HepG2 (cell line): Measurements from ENCODE around the gene TUBB. TPM values are rescaled to one million over a fixed set of nuclear protein-coding genes. Genes with fewer than 3 reads are reported as not detected.

Source experiments
- ATF4 ChIP-seq, 2 experiments: fragments of 450-650 bp in 1 of 2; sonication (generic) in 1 of 2; formaldehyde crosslinking; IDR thresholded peaks; 2 replicates each; pipeline versions ENCODE4 v1.5.0 to v1.8.0; 2020 to 2022; ENCODE audit warnings: mild to moderate bottlenecking in 1 of 2, missing genetic modification reagents in 1 of 2
- BATF2 ChIP-seq: sonication (generic); formaldehyde crosslinking; IDR thresholded peaks from 2 replicates; pipeline ENCODE4 v1.8.0; 2022; ENCODE audit warnings: mild to moderate bottlenecking, missing genetic modification reagents, moderate library complexity
- CCAR2 ChIP-seq: fragments of 200-400 bp; formaldehyde crosslinking; optimal IDR thresholded peaks from 2 replicates; pipeline ENCODE3; 2018; ENCODE audit warnings: low read depth, mild to moderate bottlenecking, low read length, moderate library complexity
- HCFC1 ChIP-seq: fragments of 150-350 bp; IDR thresholded peaks from 2 replicates; pipeline ENCODE4 v1.6.1; 2014; ENCODE audit warnings: low read depth, low read length
- ISX ChIP-seq: sonication (generic); formaldehyde crosslinking; conservative IDR thresholded peaks from 2 replicates; pipeline ENCODE4 v1.5.0; 2020; ENCODE audit warnings: missing genetic modification reagents
- KAT7 ChIP-seq: IDR thresholded peaks from 2 replicates; pipeline ENCODE4 v1.6.1; 2018; ENCODE audit warnings: borderline replicate concordance, missing compliant biosample characterization
- KMT2B ChIP-seq: IDR thresholded peaks from 2 replicates; pipeline ENCODE4 v1.6.1; 2016; ENCODE audit warnings: missing genetic modification reagents, missing compliant biosample characterization
- MAX ChIP-seq: IDR thresholded peaks from 2 replicates; pipeline ENCODE4 v1.6.1; 2012; ENCODE audit warnings: inconsistent platforms
- MAZ ChIP-seq, 2 experiments: sonication (generic) in 1 of 2; formaldehyde crosslinking in 1 of 2; IDR thresholded peaks; 2 replicates each; pipeline versions ENCODE4 v1.5.0 to v1.6.1; 2012 to 2020; ENCODE audit warnings: low read depth in 2 of 2, mild to moderate bottlenecking in 2 of 2, borderline replicate concordance in 1 of 2, improper control_type of control experiment in 1 of 2, low read length in 1 of 2, missing genetic modification reagents in 1 of 2, moderate library complexity in 1 of 2
- MTF1 ChIP-seq: sonication (generic); formaldehyde crosslinking; IDR thresholded peaks from 2 replicates; pipeline ENCODE4 v1.5.0; 2020; ENCODE audit warnings: missing genetic modification reagents
- NCOR1 ChIP-seq: fragments of 200-600 bp; sonication (generic); IDR thresholded peaks from 2 replicates; pipeline ENCODE4 v1.7.0; 2017; ENCODE audit warnings: antibody characterized with exemption, low read length, borderline replicate concordance
- ONECUT2 ChIP-seq: sonication (generic); formaldehyde crosslinking; IDR thresholded peaks from 2 replicates; pipeline ENCODE4 v1.4.0; 2020; ENCODE audit warnings: missing genetic modification reagents
- PAX8 ChIP-seq: sonication (generic); formaldehyde crosslinking; IDR thresholded peaks from 2 replicates; pipeline ENCODE4 v1.8.0; 2022; ENCODE audit warnings: mild to moderate bottlenecking, missing genetic modification reagents, borderline replicate concordance
- SP140L ChIP-seq: sonication (generic); formaldehyde crosslinking; IDR thresholded peaks from 2 replicates; pipeline ENCODE4 v1.4.0; 2020; ENCODE audit warnings: missing genetic modification reagents, borderline replicate concordance
- TEAD3 ChIP-seq: optimal IDR thresholded peaks from 2 replicates; pipeline ENCODE3; 2016; ENCODE audit warnings: borderline replicate concordance
- TERF1 ChIP-seq: sonication (generic); formaldehyde crosslinking; IDR thresholded peaks from 2 replicates; pipeline ENCODE4 v1.8.0; 2022; ENCODE audit warnings: mild to moderate bottlenecking, missing genetic modification reagents, moderate library complexity
- ZNF101 ChIP-seq: sonication (generic); formaldehyde crosslinking; IDR thresholded peaks from 2 replicates; pipeline ENCODE4 v1.4.0; 2020; ENCODE audit warnings: mild to moderate bottlenecking, low read depth, missing genetic modification reagents, borderline replicate concordance
- ZNF20 ChIP-seq: sonication (generic); formaldehyde crosslinking; IDR thresholded peaks from 2 replicates; pipeline ENCODE4 v1.4.0; 2020; ENCODE audit warnings: mild to moderate bottlenecking, moderate library complexity, missing genetic modification reagents
- ZNF205 ChIP-seq: IDR thresholded peaks from 2 replicates; pipeline ENCODE4 v1.6.1; 2018; ENCODE audit warnings: missing biosample characterization, missing genetic modification reagents
- ZNF234 ChIP-seq: sonication (generic); formaldehyde crosslinking; conservative IDR thresholded peaks from 2 replicates; pipeline ENCODE4 v1.5.1; 2020; ENCODE audit warnings: mild to moderate bottlenecking, missing genetic modification reagents
- ZNF580 ChIP-seq: IDR thresholded peaks from 2 replicates; pipeline ENCODE4 v1.6.1; 2016; ENCODE audit warnings: low read depth, borderline replicate concordance
- ZNF713 ChIP-seq: sonication (generic); formaldehyde crosslinking; IDR thresholded peaks from 2 replicates; pipeline ENCODE4 v1.4.0; 2020; ENCODE audit warnings: mild to moderate bottlenecking, missing genetic modification reagents
- ZNF790 ChIP-seq: sonication (generic); formaldehyde crosslinking; IDR thresholded peaks from 2 replicates; pipeline ENCODE4 v1.8.0; 2022; ENCODE audit warnings: missing genetic modification reagents, mild to moderate bottlenecking, borderline replicate concordance
- ZSCAN31 ChIP-seq: sonication (generic); formaldehyde crosslinking; IDR thresholded peaks from 2 replicates; pipeline ENCODE4 v1.5.0; 2020; ENCODE audit warnings: low read depth, mild to moderate bottlenecking, missing genetic modification reagents
- polyA plus RNA-seq, 8 experiments: library from polyadenylated mRNA; depleted of rRNA in 3 of 8; stranded (reverse) in 7 of 8; unstranded in 1 of 8; fragments of >200 nt; fragmentation: Illumina TruSeq in 4 of 8; extraction: Trizol in 4 of 8; gene quantifications; 2 replicates each; pipeline versions ENCODE4 v1.2.1 to v1.2.3, GENCODE V29; 2011 to 2016; ENCODE audit warnings: low read depth in 4 of 8, missing spikeins in 1 of 8, mixed read lengths in 1 of 8; ENCODE audit not compliant: insufficient read depth in 1 of 8
- total RNA-seq, 5 experiments: library from RNA; depleted of rRNA; stranded (reverse); fragments of >200 nt; fragmentation: Illumina TruSeq; extraction: Trizol; gene quantifications; 2 replicates each; pipeline ENCODE4 v1.2.3, GENCODE V29; 2016; ENCODE audit warnings: low read depth in 1 of 5

TUBB gene
- total and polyA plus RNA-seq, 2 of the 13 experiments (the other 11 are each of a cell fraction or from before 2014, with no cell fraction given), result 911 to 1,163 TPM

GRCh38 chr6:30717129-30717844 lies 2.9 kb upstream of the TUBB start, which contains the start of gene MDC1 (continued):
- TF ChIP-seq ZSCAN31 (CRISPR knock-in tag) (peak; percentile 88), ZNF234 (peak; percentile 19; the same call in 1 of the 2 replicates), ZNF20 (CRISPR knock-in tag) (0 out of 2 replicates have a peak, but pooled peaks have one; percentile 22), KMT2B (peak; percentile 95), TEAD3 (CRISPR knock-in tag) (peak; percentile 94), KAT7 (peak; percentile 87; the same call in 1 of the 2 replicates), TERF1 (0 out of 2 replicates have a peak, but pooled peaks have one; percentile 12), MTF1 (CRISPR knock-in tag) (no peak; the same call in 1 of the 2 replicates), CCAR2 (no peak), ZNF790 (CRISPR knock-in tag) (no peak), NCOR1 (peak; percentile 68; the same call in 1 of the 2 replicates), SP140L (CRISPR knock-in tag) (peak; percentile 87; the same call in 1 of the 2 replicates), ONECUT2 (no peak), MAZ (IDR thresholded peaks at IDR 0.05; ENCODE audit: borderline replicate concordance, low read depth, low read length) (peak; percentile 41; the same call in 1 of the 2 replicates), MAZ (CRISPR knock-in tag; IDR thresholded peaks at IDR 0.05; ENCODE audit: low read depth) (peak; percentile 92), ZNF205 (CRISPR knock-in tag) (peak; percentile 77; the same call in 1 of the 2 replicates), ZNF713 (0 out of 2 replicates have a peak, but pooled peaks have one; percentile 62), PAX8 (peak; percentile 81; the same call in 1 of the 2 replicates), ZNF101 (CRISPR knock-in tag) (no peak), ISX (CRISPR knock-in tag) (no peak), ATF4 (CRISPR knock-in tag; IDR thresholded peaks at IDR 0.05) (peak in 1 of 2 experiments; percentile 86; a peak in 2 of 4 replicates), BATF2 (CRISPR knock-in tag) (peak; percentile 91; the same call in 1 of the 2 replicates), HCFC1 (peak; percentile 74), MAX (peak; percentile 90), ZNF580 (CRISPR knock-in tag) (peak; percentile 95; the same call in 1 of the 2 replicates)
